HepG2 (cell line): Measurements from ENCODE around the gene TADA3. TPM values are rescaled to one million over a fixed set of nuclear protein-coding genes. Genes with fewer than 3 reads are reported as not detected.

Experiments used
- ATAC-seq: fragments of 200-7000 bp; cut with Tn5 transposase; 3 replicates; pipeline ENCODE4 v1.9.1; 2020; ENCODE audit warnings: mild to moderate bottlenecking, moderate library complexity
- BruUV-seq: library from RNA; stranded (reverse); fragments of 400-500 nt; replicated peaks from 2 replicates; lab custom pipeline; 2021; lab: Mats Ljungman, UMichigan
- CTCF ChIA-PET: fragments of 300-600 bp; formaldehyde crosslinking; extraction: SDS; loops from one replicate; lab custom pipeline; 2021; ENCODE audit warnings: low total read pairs, inconsistent platforms, low intra/inter-chr PET ratio; lab: Yijun Ruan, JAX
- POLR2A ChIA-PET: fragments of 350-600 bp; sonication (Branson Sonifier 250); formaldehyde crosslinking; loops from one replicate; lab custom pipeline; 2020; ENCODE audit warnings: antibody characterized with exemption, inconsistent platforms; lab: Yijun Ruan, JAX
- DNase-seq: peaks from one replicate; pipeline ENCODE4 v3.0.0-alpha.2; 2015; ENCODE audit warnings: low spot score
- FAIRE-seq: peaks from 3 replicates; lab custom pipeline; 2011; peaks lifted over from hg19 to GRCh38; lab: Jason Lieb, UNC
- H2AFZ ChIP-seq: one replicate; pipeline ENCODE4 v1.6.1; 2011; ENCODE audit warnings: low read length, inconsistent platforms
- H3K27ac ChIP-seq: fragments of 300-600 bp; 3 replicates; pipeline ENCODE4 v1.8.0; 2011; ENCODE audit warnings: mixed run types, mild to moderate bottlenecking, mixed read lengths, low read length, inconsistent platforms; ENCODE audit not compliant: insufficient read depth; ENCODE audit errors: extremely low read length
- H3K27me3 ChIP-seq, 2 experiments: fragments of 200-600 bp in 1 of 2; 2 replicates in 1 of 2; 3 replicates in 1 of 2; pipeline versions ENCODE4 v1.6.0 to v1.8.0; 2011; ENCODE audit warnings: low read length in 2 of 2, mild to moderate bottlenecking in 2 of 2, moderate library complexity in 2 of 2, inconsistent platforms in 1 of 2; ENCODE audit not compliant: insufficient read depth in 2 of 2, control insufficient read depth in 1 of 2
- H3K36me3 ChIP-seq, 2 experiments: fragments of 200-600 bp in 1 of 2; replicated peaks in 1 of 2; 2 replicates in 1 of 2; 3 replicates in 1 of 2; pipeline versions ENCODE4 v1.5.1 to v1.8.0; 2011; ENCODE audit warnings: low read length in 2 of 2, inconsistent platforms in 1 of 2; ENCODE audit not compliant: insufficient read depth in 2 of 2, control insufficient read depth in 1 of 2
- H3K4me1 ChIP-seq: 2 replicates; pipeline ENCODE4 v1.5.1; 2012; ENCODE audit warnings: low read length, inconsistent platforms; ENCODE audit not compliant: insufficient read depth
- H3K4me2 ChIP-seq: 2 replicates; pipeline ENCODE4 v1.6.0; 2011; ENCODE audit warnings: low read depth, low read length, inconsistent platforms
- H3K4me3 ChIP-seq, 3 experiments: fragments of 200-600 bp in 1 of 3; sonication (generic), shearing (Covaris generic) in 1 of 3; replicated peaks in 1 of 3; 2 replicates each; pipeline ENCODE4 v1.5.1; 2011 to 2016; ENCODE audit warnings: low read length in 3 of 3, inconsistent platforms in 2 of 3, low read depth in 2 of 3, mild to moderate bottlenecking in 2 of 3, control low read depth in 1 of 3, mixed read lengths in 1 of 3; ENCODE audit not compliant: insufficient read depth in 1 of 3
- H3K79me2 ChIP-seq: one replicate; pipeline ENCODE4 v1.6.1; 2011; ENCODE audit warnings: low read length, inconsistent platforms; ENCODE audit not compliant: insufficient read depth
- H3K9ac ChIP-seq: 2 replicates; pipeline ENCODE4 v1.6.0; 2011; ENCODE audit warnings: mild to moderate bottlenecking, low read depth, low read length, inconsistent platforms; ENCODE audit not compliant: insufficient read depth
- H3K9me3 ChIP-seq: 2 replicates; pipeline ENCODE4 v1.5.1; 2012; ENCODE audit warnings: mild to moderate bottlenecking, low read length
- H4K20me1 ChIP-seq: 2 replicates; pipeline ENCODE4 v1.6.0; 2011; ENCODE audit warnings: inconsistent platforms, mild to moderate bottlenecking, low read length, moderate library complexity; ENCODE audit not compliant: insufficient read depth
- AGO2 ChIP-seq: fragments of 200-400 bp; formaldehyde crosslinking; optimal IDR thresholded peaks from 2 replicates; pipeline ENCODE3; 2017; ENCODE audit warnings: mild to moderate bottlenecking, low read depth, low read length, moderate library complexity
- CBX5 ChIP-seq: sonication (generic); formaldehyde crosslinking; IDR thresholded peaks from 2 replicates; pipeline ENCODE4 v1.4.0; 2020; ENCODE audit warnings: missing genetic modification reagents, borderline replicate concordance
- POLR2A ChIP-seq, 2 experiments: IDR thresholded peaks; 2 replicates each; pipeline ENCODE4 v1.6.1; 2011; ENCODE audit warnings: low read depth in 2 of 2, low read length in 2 of 2, mild to moderate bottlenecking in 1 of 2, moderate library complexity in 1 of 2; ENCODE audit not compliant: insufficient read depth in 1 of 2
- POLR2G ChIP-seq: fragments of 200-400 bp; formaldehyde crosslinking; IDR thresholded peaks from 2 replicates; pipeline ENCODE4 v1.6.1; 2018; ENCODE audit warnings: mild to moderate bottlenecking, low read depth, low read length, moderate library complexity
- ZNF501 ChIP-seq: sonication (generic); formaldehyde crosslinking; IDR thresholded peaks from 2 replicates; pipeline ENCODE4 v1.5.1; 2020; ENCODE audit warnings: mild to moderate bottlenecking, moderate library complexity, missing genetic modification reagents
- ZNF589 ChIP-seq: sonication (generic); formaldehyde crosslinking; conservative IDR thresholded peaks from 2 replicates; pipeline ENCODE4 v1.8.0; 2022; ENCODE audit warnings: mild to moderate bottlenecking, moderate library complexity, missing genetic modification reagents
- WGBS: methylation state at CpG from one replicate; pipeline ENCODE4 v1.1.6; 2017; ENCODE audit warnings: low lambda C conversion rate; 5-methylcytosine and 5-hydroxymethylcytosine counted together
- in situ Hi-C: cut with HindIII; loops from 2 replicates; pipeline ENCODE4 v1.10.0; 2017; ENCODE audit warnings: low pct_unique_long_range_greater_than_20kb; ENCODE audit not compliant: extremely low pct_ligation_motif_present
- intact Hi-C: fragments of 100-400 bp; cut with micrococcal nuclease; formaldehyde crosslinking; loops from one replicate; pipeline ENCODE4 v1.10.0; 2022; ENCODE audit not compliant: unreplicated experiment
- polyA plus RNA-seq, 8 experiments: library from polyadenylated mRNA; depleted of rRNA in 3 of 8; stranded (reverse) in 7 of 8; unstranded in 1 of 8; fragments of >200 nt; fragmentation: Illumina TruSeq in 4 of 8; extraction: Trizol in 4 of 8; gene quantifications; 2 replicates each; pipeline versions ENCODE4 v1.2.1 to v1.2.3, GENCODE V29; 2011 to 2016; ENCODE audit warnings: low read depth in 4 of 8, missing spikeins in 1 of 8, mixed read lengths in 1 of 8; ENCODE audit not compliant: insufficient read depth in 1 of 8
- total RNA-seq, 5 experiments: library from RNA; depleted of rRNA; stranded (reverse); fragments of >200 nt; fragmentation: Illumina TruSeq; extraction: Trizol; gene quantifications; 2 replicates each; pipeline ENCODE4 v1.2.3, GENCODE V29; 2016; ENCODE audit warnings: low read depth in 1 of 5
- TF ChIP-seq, protein P1 (sequence below): sonication (generic); formaldehyde crosslinking; IDR thresholded peaks from 2 replicates; pipeline ENCODE4 v1.5.1; 2020; ENCODE audit warnings: missing genetic modification reagents, mild to moderate bottlenecking, borderline replicate concordance

TADA3 gene
- total and polyA plus RNA-seq, 2 of the 13 experiments (the other 11 are each of a cell fraction or from before 2014, with no cell fraction given), result 32.1 to 37.1 TPM

DNA sequence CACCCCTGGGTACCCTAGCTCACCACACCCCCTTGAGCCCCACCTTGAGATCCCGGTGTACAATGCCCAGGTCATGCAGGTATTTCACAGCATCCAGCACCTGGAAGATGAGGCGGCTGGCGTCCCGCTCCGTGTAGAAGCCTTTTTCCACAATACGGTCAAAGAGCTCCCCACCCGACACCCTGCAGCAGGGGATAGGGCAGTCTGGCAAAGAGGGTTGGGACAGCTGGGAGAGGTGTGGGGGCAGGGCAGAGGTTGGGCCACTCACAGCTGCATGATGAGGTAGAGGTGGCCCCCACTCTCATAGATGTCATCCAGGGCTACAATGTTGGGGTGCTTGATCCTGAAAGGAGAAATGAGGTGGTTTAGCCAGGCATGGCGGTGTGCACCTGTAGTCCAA, 29.4 kb downstream of the TADA3 start:
- in situ Hi-C loops, result no loop called here
- 100% methylated on average over 7 of the region's 8 CpGs for WGBS

DNA sequence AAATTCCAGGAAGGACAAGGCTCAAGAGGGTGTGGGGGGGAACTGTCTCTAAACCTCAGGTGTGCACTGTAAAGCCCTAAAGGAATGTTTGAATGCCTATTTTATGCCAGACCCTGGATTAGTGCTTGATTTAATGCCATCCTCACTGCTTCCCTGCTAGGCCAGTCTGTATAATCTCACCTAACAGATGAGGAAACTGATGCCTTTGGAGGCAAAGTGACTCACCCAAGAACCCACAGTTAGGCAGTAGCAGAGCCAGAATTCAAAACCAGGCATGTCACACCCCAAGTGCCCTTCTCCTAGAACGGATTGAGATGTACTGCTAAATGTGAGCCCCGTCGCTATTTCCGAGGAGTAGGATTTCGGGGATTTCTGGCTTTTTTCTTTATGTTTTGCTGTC, 30.4 kb downstream of the TADA3 start:
- CTCF ChIA-PET, result no interaction called here
- no peaks in the 10 kb centered on the region for H3K27me3 ChIP-seq
- intact Hi-C loops, result no loop called here

More for the DNA sequence above, 29.4 kb downstream of the TADA3 start:
- peaks cover 7% of the 10 kb centered on the region for H3K4me1 ChIP-seq
- BruUV-seq, result no TSS peak
- no peaks in the 10 kb centered on the region for H3K9me3 ChIP-seq
- H3K9ac ChIP-seq, result no peak overlapping the region
- H3K79me2 ChIP-seq, result no peaks in the 10 kb centered on the region
- CTCF ChIA-PET, result no interaction called here
- FAIRE-seq, result no peak
- no peak overlapping the region for H3K27ac ChIP-seq
- peaks cover 4 to 55% of the 10 kb centered on the region in 2 experiments for H3K36me3 ChIP-seq
- DNase-seq, result no peak
- H3K4me3 ChIP-seq, result no peak overlapping the region
- ATAC-seq, result no peak
- H3K4me2 ChIP-seq, result no peak overlapping the region
- no peaks in the 10 kb centered on the region for H4K20me1 ChIP-seq
- no peaks in the 10 kb centered on the region for H3K27me3 ChIP-seq
- TF ChIP-seq ZNF589 (CRISPR knock-in tag), result no peak
- TF ChIP-seq ZNF501 (CRISPR knock-in tag), result no peak
- peak; percentile 73 for TF ChIP-seq AGO2
- POLR2A ChIA-PET, result interaction anchor here (1.6 kb wide), 1 partner anchor 13 kb away, joined by 7 read pairs; the partner anchor contains the start of gene OGG1
- intact Hi-C loops, result no loop called here
- no peak overlapping the region for H2AFZ ChIP-seq

More for the DNA sequence above, 30.4 kb downstream of the TADA3 start:
- POLR2A ChIA-PET, result interaction anchor here (3.5 kb wide), 1 partner anchor 12 kb away, joined by 12 read pairs; the partner anchor contains the start of gene OGG1
- DNase-seq (no peak), FAIRE-seq (no peak), ATAC-seq (no peak)
- Histone ChIP-seq H3K4me2 (no peak overlapping the region), H3K79me2 (no peaks in the 10 kb centered on the region), H2AFZ (no peak overlapping the region), H3K4me1 (no peaks in the 10 kb centered on the region), H3K4me3 (no peak overlapping the region), H4K20me1 (no peaks in the 10 kb centered on the region), H3K9ac (no peak overlapping the region), H3K36me3 (peaks cover 6 to 60% of the 10 kb centered on the region in 2 experiments), H3K27ac (no peak overlapping the region), H3K9me3 (no peaks in the 10 kb centered on the region)
- in situ Hi-C loops, result no loop called here
- TSS peak; percentile 14 for BruUV-seq
- TF ChIP-seq CBX5 (CRISPR knock-in tag) (no peak), POLR2G (0 out of 2 replicates have a peak, but pooled peaks have one; percentile 40), POLR2A (IDR thresholded peaks at IDR 0.05; ENCODE audit: insufficient read depth in 1 of 2, low read depth in 2 of 2, low read length in 2 of 2) (peak in 1 of 2 experiments; percentile 32; a peak in 1 of 4 replicates)
- TF ChIP-seq, protein P1, sequence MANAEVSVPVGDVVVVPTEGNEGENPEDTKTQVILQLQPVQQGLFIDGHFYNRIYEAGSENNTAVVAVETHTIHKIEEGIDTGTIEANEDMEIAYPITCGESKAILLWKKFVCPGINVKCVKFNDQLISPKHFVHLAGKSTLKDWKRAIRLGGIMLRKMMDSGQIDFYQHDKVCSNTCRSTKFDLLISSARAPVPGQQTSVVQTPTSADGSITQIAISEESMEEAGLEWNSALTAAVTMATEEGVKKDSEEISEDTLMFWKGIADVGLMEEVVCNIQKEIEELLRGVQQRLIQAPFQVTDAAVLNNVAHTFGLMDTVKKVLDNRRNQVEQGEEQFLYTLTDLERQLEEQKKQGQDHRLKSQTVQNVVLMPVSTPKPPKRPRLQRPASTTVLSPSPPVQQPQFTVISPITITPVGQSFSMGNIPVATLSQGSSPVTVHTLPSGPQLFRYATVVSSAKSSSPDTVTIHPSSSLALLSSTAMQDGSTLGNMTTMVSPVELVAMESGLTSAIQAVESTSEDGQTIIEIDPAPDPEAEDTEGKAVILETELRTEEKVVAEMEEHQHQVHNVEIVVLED (CRISPR knock-in tag), result no peak
- WGBS, result 97% methylated on average over 5 of the region's 5 CpGs
